Hepatocyte (in vitro differentiated cells): ENCODE results near the gene FXYD6. TPM values are rescaled to one million over a fixed set of nuclear protein-coding genes. Genes with fewer than 3 reads are reported as not detected.

Source experiments
- DNase-seq: peaks from one replicate; pipeline ENCODE4 v3.0.0-alpha.2; 2016; ENCODE audit warnings: low spot score
- H2AFZ ChIP-seq: fragments of 200-600 bp; sonication (generic); 2 replicates; pipeline ENCODE4 v1.6.0; 2016; ENCODE audit warnings: antibody characterized with exemption, mild to moderate bottlenecking
- H3K27ac ChIP-seq: fragments of 200-600 bp; sonication (generic); 2 replicates; pipeline ENCODE4 v1.5.1; 2016; ENCODE audit warnings: mild to moderate bottlenecking
- H3K27me3 ChIP-seq: fragments of 200-600 bp; sonication (generic); 2 replicates; pipeline ENCODE4 v1.6.1; 2016
- H3K36me3 ChIP-seq: fragments of 200-600 bp; sonication (generic); replicated peaks from 2 replicates; pipeline ENCODE4 v1.5.1; 2016; ENCODE audit warnings: low read depth; ENCODE audit not compliant: insufficient read depth
- H3K4me1 ChIP-seq: fragments of 200-600 bp; sonication (generic); 2 replicates; pipeline ENCODE4 v1.5.1; 2016; ENCODE audit warnings: mild to moderate bottlenecking, moderate library complexity; ENCODE audit not compliant: insufficient read depth
- H3K4me2 ChIP-seq: fragments of 200-600 bp; sonication (generic); 2 replicates; pipeline ENCODE4 v1.6.0; 2016
- H3K4me3 ChIP-seq: fragments of 200-600 bp; sonication (generic); 2 replicates; pipeline ENCODE4 v1.5.1; 2016; ENCODE audit warnings: mild to moderate bottlenecking
- H3K79me2 ChIP-seq: fragments of 200-600 bp; sonication (generic); 2 replicates; pipeline ENCODE4 v1.6.0; 2017; ENCODE audit warnings: mild to moderate bottlenecking
- H3K9me2 ChIP-seq: fragments of 200-600 bp; sonication (generic); replicated peaks from 2 replicates; pipeline ENCODE4 v1.6.0; 2017; ENCODE audit warnings: mild to moderate bottlenecking; ENCODE audit not compliant: insufficient read depth
- H3K9me3 ChIP-seq: fragments of 200-600 bp; sonication (generic); 2 replicates; pipeline ENCODE4 v1.5.1; 2016; ENCODE audit warnings: low read depth, mild to moderate bottlenecking
- H4K20me1 ChIP-seq: fragments of 200-600 bp; sonication (generic); 2 replicates; pipeline ENCODE4 v1.6.0; 2016; ENCODE audit warnings: mild to moderate bottlenecking; ENCODE audit not compliant: insufficient read depth, poor library complexity, severe bottlenecking
- EZH2 ChIP-seq: fragments of 200-600 bp; sonication (generic); IDR thresholded peaks from 2 replicates; pipeline ENCODE4 v1.6.1; 2016; ENCODE audit warnings: antibody characterized with exemption, mild to moderate bottlenecking, borderline replicate concordance
- EZH2phosphoT487 ChIP-seq: fragments of 200-600 bp; sonication (generic); IDR thresholded peaks from one replicate; pipeline ENCODE4 v1.6.1; 2018; ENCODE audit warnings: antibody characterized with exemption, mild to moderate bottlenecking, low read depth, moderate library complexity; ENCODE audit not compliant: unreplicated experiment, severe bottlenecking
- WGBS: methylation state at CpG from one replicate; pipeline ENCODE4 v1.1.6; 2016; ENCODE audit warnings: low lambda C conversion rate; ENCODE audit errors: missing lambda C conversion rate; 5-methylcytosine and 5-hydroxymethylcytosine counted together
- polyA plus RNA-seq: library from polyadenylated mRNA; unstranded; fragments of >200 nt; fragmentation: Nextera tagmentation; extraction: Ambion mirVana; gene quantifications from 2 replicates; pipeline ENCODE4 v1.2.1, GENCODE V29; 2016
- total RNA-seq: library from RNA; depleted of rRNA; stranded (reverse); fragments of >200 nt; gene quantifications from 2 replicates; pipeline ENCODE4 v1.2.3, GENCODE V29; 2014
- TF ChIP-seq, protein P1 (sequence below): fragments of 200-600 bp; sonication (generic); IDR thresholded peaks from 2 replicates; pipeline ENCODE4 v1.5.1; 2016; ENCODE audit warnings: antibody characterized with exemption, mild to moderate bottlenecking; ENCODE audit not compliant: poor library complexity

FXYD6 gene
- total and polyA plus RNA-seq, 2 experiments from 2014 or later: 28.3 to 56.9 TPM

- Histone ChIP-seq H3K36me3 (no peaks in the 10 kb centered on the region), H3K4me1 (peaks cover 29% of the 10 kb centered on the region), H3K9me2 (no peaks in the 10 kb centered on the region), H4K20me1 (no peaks in the 10 kb centered on the region), H2AFZ (no peak overlapping the region), H3K27ac (no peak overlapping the region), H3K27me3 (no peaks in the 10 kb centered on the region), H3K79me2 (no peaks in the 10 kb centered on the region), H3K9me3 (no peaks in the 10 kb centered on the region), H3K4me2 (no peak overlapping the region), H3K4me3 (no peak overlapping the region)
- WGBS: 76% methylated on average over 31 of the region's 33 CpGs
- DNase-seq: peak; percentile 62
- TF ChIP-seq EZH2phosphoT487: no peak
- TF ChIP-seq, protein P1, sequence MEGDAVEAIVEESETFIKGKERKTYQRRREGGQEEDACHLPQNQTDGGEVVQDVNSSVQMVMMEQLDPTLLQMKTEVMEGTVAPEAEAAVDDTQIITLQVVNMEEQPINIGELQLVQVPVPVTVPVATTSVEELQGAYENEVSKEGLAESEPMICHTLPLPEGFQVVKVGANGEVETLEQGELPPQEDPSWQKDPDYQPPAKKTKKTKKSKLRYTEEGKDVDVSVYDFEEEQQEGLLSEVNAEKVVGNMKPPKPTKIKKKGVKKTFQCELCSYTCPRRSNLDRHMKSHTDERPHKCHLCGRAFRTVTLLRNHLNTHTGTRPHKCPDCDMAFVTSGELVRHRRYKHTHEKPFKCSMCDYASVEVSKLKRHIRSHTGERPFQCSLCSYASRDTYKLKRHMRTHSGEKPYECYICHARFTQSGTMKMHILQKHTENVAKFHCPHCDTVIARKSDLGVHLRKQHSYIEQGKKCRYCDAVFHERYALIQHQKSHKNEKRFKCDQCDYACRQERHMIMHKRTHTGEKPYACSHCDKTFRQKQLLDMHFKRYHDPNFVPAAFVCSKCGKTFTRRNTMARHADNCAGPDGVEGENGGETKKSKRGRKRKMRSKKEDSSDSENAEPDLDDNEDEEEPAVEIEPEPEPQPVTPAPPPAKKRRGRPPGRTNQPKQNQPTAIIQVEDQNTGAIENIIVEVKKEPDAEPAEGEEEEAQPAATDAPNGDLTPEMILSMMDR: peak; percentile 56
These were observed 54.1 kb downstream of the FXYD6 start for GRCh38 chr11:117822074-117823033.

- Histone ChIP-seq H4K20me1 (no peaks in the 10 kb centered on the region), H3K4me1 (peaks cover 38% of the 10 kb centered on the region), H3K9me2 (no peaks in the 10 kb centered on the region), H3K4me2 (no peak overlapping the region), H3K79me2 (no peaks in the 10 kb centered on the region), H3K9me3 (no peaks in the 10 kb centered on the region), H2AFZ (no peak overlapping the region), H3K27ac (no peak overlapping the region), H3K27me3 (no peaks in the 10 kb centered on the region), H3K4me3 (no peak overlapping the region), H3K36me3 (no peaks in the 10 kb centered on the region)
- TF ChIP-seq EZH2phosphoT487 (no peak), EZH2 (no peak)
- TF ChIP-seq, protein P1: no peak
- DNase-seq: no peak
- WGBS: 91% methylated on average over 12 of the region's 12 CpGs
These were observed 55.0 kb downstream of the FXYD6 start for GRCh38 chr11:117821431-117821830.

DNA sequence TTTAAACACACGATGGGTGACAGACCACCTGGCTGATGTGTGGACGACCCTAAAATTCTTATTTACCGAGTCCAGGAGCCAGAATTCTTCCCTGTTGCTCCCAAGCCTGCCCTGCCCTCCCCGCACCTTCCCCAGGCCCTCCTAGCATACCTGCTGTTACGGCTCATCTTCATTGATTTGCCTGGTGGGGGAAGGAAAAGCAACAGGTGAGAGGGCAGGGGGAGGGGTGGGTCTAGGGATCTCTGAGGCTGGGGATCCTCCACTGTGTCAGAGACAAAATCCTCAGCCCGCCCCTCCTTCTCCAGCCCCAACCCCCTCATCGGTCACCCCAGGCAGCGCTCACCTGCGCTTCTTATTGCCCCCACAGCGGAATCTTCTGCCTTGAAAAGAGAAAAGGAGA lies 55.9 kb downstream of the FXYD6 start:
- DNase-seq: no peak
- H3K4me2 ChIP-seq: no peak overlapping the region
- H3K27ac ChIP-seq: no peak overlapping the region
- peaks cover 47% of the 10 kb centered on the region for H3K4me1 ChIP-seq
- H3K79me2 ChIP-seq: no peaks in the 10 kb centered on the region
- WGBS: 77% methylated on average over 8 of the region's 10 CpGs
- H3K9me2 ChIP-seq: no peaks in the 10 kb centered on the region
- no peaks in the 10 kb centered on the region for H3K9me3 ChIP-seq
- H4K20me1 ChIP-seq: no peaks in the 10 kb centered on the region
- no peak overlapping the region for H2AFZ ChIP-seq
- TF ChIP-seq, protein P1: no peak
- TF ChIP-seq EZH2 (no peak), EZH2phosphoT487 (no peak)
- H3K36me3 ChIP-seq: no peaks in the 10 kb centered on the region
- no peak overlapping the region for H3K4me3 ChIP-seq
- no peaks in the 10 kb centered on the region for H3K27me3 ChIP-seq
